Dedifferentiated amniotic fluid mesenchymal stem cell (primary cell): ENCODE data around the gene NIN.
"Not testable (repeated sequence)": the region's sequence is repeated elsewhere in the genome, so short reads cannot be mapped to it uniquely, and the experiment has no call there.

Experiments used
- DNase-seq: peaks from one replicate; pipeline ENCODE4 v3.0.0-alpha.2; 2016; ENCODE audit errors: extremely low spot score

NIN gene

GRCh38 chr14:50837850-50838470 is 7.0 kb upstream of the NIN start:
- DNase-seq, result no peak

- DNase-seq, result no peak
Observed at GRCh38 chr14:50837271-50837670, 6.3 kb upstream of the NIN start.

GRCh38 chr14:50836515-50836914 is 5.6 kb upstream of the NIN start:
- no peak for DNase-seq

GRCh38 chr14:50835280-50835679 is 4.3 kb upstream of the NIN start:
- DNase-seq, result no peak

GRCh38 chr14:50834802-50835276 is 3.9 kb upstream of the NIN start:
- DNase-seq, result no peak

GRCh38 chr14:50832935-50833630 is 2.1 kb upstream of the NIN start:
- DNase-seq, result no peak

GRCh38 chr14:50831726-50832168 is 785 bp upstream of the NIN start:
- no peak for DNase-seq

- DNase-seq, result no peak
Observed at GRCh38 chr14:50830044-50830931, 674 bp downstream of the NIN start.

GRCh38 chr14:50829489-50830043 is 1.4 kb downstream of the NIN start:
- DNase-seq, result no peak

GRCh38 chr14:50828721-50829488 is 2.1 kb downstream of the NIN start:
- no peak for DNase-seq

GRCh38 chr14:50826681-50827080 is 4.3 kb downstream of the NIN start:
- no peak for DNase-seq

GRCh38 chr14:50825307-50825706 is 5.7 kb downstream of the NIN start:
- no peak for DNase-seq

- no peak for DNase-seq
Observed at GRCh38 chr14:50823762-50824636, 7.0 kb downstream of the NIN start.

GRCh38 chr14:50823051-50823761 is 7.8 kb downstream of the NIN start:
- DNase-seq, result no peak

GRCh38 chr14:50822501-50823042 is 8.4 kb downstream of the NIN start:
- no peak for DNase-seq

GRCh38 chr14:50821510-50822464 is 9.2 kb downstream of the NIN start:
- DNase-seq, result no peak

GRCh38 chr14:50820786-50821509 is 10.0 kb downstream of the NIN start:
- DNase-seq, result no peak

GRCh38 chr14:50819303-50819702 is 11.7 kb downstream of the NIN start:
- DNase-seq, result not testable (repeated sequence)
